ENCODE measurements around the gene RING1.

The RING1 gene

DNA sequence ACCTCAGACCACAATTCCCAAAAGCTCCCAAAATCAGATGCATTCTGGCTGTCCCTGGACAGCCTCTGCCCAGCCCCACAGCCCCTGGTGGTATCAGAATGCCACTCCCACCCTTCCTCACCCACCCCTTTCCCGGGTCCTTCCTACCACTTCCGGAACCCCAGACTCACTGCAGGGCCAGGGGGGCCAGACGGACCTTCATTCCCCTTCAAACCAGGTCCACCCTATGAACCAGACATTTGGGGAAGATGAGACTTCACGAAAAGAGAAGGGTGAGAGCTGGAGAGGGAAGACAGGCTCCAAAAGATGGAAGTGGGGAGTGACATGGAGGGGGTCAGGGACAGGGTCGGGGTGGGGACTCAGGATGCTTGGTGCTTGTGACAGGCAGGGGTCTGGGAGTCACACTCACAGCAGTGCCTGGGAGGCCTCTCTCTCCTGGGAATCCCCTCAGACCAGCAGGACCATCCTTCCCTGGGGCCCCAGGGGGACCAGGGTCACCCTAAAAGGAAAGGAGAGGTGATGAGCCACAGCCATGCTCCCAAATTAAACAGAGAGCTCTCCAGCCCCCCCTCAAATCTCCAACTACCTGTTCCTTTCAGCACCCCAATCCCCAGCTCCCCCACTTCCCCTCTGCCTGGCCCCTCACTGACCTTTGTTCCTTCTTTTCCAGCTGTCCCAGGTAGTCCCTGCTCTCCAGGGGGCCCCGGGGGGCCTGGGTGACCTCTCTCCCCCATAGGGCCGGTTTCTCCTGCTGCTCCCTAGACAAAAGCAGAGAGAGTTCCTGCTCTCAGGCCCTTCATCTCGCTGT, 36.2 kb upstream of the RING1 start:
- DNase-seq (ENCODE audit: low read depth): no peak

DNA sequence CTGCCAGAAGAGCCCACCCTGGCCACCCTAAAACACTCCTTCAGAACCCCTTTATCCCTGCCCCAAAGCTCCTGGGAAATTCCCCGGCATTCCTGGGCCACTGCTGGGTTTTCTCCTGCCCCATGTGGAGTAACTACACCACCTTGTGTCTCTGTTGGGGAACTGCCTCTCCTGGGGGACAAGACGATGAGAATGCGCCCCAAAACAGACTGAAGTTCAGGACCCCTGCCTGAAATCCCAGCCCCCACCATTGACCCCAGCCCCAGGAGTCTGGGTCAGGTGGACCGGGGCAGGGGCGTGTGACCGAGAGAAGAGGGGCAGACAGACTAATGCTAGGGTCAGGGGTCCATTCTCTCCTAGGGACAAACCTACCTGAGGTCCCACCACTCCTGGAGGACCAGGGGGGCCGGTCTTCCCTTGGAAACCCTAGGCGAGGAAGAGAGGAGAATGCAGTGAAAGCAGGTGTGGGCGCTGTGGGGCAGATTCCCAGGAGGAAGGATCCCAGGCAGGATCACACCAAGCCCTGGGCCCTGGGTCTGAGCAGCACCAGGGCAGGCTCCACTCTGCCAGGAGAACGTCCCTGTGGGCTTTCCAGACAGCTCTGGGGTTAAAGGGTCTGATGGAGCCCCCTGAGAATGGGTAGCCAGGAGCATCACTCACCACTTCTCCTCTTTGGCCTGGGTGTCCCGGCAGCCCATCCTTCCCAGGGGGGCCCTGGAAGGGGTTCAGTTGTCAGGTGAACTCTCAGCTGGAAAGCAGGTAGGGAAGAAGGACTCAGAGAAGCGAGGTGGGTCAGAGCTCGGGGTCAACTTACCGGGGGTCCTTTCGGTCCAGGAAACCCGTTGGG, 35.4 kb upstream of the RING1 start:
- no peak for DNase-seq (ENCODE audit: low read depth)

DNA sequence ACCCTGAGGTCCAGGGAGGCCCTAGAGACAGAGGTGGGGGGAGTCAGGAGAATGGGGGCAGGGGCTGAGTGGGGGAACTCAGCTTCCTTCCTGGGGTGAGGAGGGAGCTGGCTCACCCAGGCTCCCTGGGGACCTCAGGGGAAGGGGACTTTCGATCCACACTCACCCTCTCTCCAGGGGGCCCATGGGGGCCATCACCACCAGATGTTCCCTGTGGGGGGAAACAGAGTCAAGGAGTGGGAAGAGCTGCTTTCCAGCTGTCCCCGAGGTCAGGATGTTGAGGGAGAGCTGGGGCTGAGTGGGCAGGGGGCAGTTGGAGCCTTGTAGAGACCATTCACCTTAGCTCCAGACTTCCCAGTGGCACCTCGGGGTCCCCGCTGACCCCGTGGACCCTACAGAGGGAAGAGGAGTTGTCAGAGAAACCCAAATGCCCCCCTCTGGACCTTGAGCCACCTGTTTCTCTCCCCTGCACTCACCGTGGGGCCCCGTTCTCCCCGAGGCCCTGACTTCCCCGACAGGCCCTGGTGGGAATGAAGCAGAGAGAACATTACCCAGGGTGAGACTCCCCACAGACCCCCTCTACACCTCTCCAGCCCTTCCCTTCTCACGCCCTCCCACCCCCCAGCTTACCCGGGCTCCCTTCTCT, 34.6 kb upstream of the RING1 start:
- DNase-seq (ENCODE audit: low read depth): no peak

DNA sequence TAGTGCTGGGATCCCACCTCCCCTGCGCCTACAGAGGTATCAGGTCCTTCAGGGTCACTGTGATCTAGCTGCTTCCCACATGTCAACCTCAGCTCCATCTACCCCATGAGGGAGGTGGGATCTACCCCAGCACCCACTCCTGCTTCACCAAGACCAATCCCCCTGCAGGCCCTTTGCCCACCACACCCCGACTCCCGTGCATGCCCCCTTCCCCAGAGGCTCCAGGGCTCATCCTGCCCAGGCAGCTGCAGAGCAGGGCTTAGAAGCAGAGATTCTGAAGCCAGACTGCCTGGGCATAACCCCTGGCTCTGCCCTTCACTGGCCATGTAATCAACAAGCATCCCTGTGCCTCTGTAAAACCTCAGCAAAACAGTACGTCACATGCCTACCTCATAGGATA, 33.5 kb upstream of the RING1 start:
- no peak for DNase-seq (ENCODE audit: low read depth)

DNA sequence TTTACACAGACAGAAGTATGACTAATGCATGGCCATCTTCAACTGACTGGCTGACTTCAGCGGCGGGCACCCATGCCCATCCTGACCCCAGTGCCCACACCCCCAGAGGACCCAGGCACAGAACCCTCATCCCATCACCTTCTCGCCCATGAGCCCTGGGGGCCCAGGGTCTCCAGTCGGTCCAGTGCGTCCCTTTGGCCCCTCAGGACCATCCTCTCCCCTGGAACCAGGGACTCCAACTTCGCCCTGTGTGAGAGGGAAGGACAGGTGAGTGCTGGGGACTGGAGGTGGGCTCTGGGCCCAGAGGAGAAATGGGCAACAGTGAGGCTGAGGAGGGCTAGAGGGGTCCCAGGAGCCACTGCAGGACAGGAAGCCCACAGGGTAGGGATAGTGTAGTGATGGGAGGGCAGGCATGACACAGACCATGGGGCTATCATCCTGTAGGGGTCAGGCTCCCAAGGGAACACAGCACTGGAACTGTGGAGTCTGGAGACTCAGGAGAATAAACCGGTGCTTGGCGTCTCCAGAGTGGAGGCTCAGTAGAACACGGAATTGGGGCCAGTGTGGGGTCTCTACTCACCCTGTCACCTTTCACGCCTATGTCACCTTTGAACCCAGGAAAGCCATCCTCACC, 32.7 kb upstream of the RING1 start:
- no peak for DNase-seq (ENCODE audit: low read depth)

DNA sequence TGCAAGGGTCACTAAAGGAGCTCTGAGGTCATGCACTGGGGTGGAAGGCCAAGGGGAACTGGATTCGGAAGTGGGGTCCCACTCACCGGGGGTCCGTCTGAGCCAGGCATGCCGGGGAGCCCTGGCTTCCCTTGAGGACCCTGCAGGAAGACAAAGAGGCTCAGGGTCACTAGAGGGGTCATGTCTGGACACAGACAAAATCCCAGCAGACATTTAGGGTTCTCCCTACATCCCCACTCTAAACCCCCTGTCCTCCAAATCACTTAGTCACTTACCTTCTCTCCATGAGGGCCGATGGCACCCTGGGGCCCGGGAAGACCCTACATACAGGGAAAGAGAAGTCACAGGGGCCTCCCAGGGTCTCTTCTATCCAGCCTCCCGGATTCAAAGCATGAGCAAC, 31.4 kb upstream of the RING1 start:
- no peak for DNase-seq (ENCODE audit: low read depth)

DNA sequence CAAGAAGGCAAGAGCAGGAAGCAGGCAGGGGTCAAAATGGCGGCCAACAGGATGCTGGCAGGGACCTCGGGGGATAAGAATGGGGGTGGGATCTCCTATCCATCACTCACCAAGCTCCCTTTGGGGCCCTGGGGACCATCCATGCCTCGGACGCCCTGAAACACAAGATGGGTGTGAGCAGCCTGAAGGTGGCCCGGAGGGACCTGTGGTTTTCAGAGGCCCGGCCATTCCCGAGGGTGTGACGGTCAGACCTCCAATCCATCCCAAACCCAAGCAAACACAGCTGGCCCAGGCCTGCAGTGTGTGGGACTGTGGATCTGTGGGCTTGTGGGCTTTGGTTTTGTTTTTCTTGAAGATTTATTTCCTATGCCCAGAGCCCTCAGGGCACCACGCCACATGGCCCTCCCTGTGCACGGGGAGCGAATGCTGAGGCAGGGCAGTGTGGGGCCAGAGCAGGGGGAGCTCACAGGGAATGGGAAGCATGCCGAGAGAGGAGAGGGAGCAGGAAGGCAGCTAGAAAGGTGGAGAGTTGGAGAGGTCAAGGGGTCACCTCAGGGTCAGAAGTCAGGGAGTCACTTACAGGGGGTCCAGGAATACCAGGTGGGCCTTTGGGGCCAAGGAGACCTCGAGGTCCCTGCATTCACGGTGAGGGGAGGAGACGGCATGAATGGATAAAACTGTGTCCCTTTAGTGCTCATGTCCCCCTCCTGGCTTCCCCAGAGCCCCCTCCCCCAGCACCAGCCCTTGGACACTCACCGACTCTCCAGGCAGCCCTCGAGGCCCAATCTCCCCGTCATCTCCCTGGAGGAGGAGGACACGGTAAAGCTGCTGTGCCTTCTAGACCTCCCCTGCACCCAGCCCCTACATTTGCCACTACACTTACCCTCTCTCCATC, 30.5 kb upstream of the RING1 start:
- no peak for DNase-seq (ENCODE audit: low read depth)

DNA sequence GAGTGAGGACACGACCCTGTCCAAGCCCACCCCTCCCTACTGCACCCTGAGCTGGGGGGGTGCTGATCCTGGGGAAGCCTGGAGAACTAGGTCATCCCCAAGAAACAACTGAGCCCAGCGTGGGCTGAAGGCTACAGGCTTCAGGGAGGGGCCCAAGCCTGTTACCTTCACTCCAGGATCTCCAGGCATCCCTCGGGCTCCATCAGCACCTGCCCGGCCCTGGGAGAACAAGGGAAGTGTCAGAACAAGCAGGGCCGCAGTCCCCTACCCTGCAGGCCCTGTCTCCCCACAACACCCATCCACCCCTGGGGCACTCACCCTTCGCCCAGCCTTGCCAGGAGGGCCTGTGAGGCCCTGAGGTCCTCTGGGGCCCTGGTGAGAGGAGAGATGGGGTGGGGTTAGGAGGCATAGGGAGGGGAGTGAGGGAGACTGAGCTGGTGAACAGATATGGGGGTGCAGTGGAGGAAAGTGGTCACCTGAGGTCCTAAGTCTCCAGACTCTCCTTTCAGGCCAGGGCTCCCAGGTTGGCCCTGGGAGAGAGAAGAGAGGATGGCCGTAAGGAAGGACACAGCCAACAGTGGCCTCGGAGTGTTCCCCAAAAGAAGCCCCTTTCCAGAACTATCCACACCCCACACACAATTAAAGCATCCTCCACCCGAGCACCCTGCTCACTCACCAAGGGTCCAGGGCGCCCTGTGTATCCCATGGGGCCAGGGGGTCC, 29.4 kb upstream of the RING1 start:
- DNase-seq (ENCODE audit: low read depth): no peak

DNA sequence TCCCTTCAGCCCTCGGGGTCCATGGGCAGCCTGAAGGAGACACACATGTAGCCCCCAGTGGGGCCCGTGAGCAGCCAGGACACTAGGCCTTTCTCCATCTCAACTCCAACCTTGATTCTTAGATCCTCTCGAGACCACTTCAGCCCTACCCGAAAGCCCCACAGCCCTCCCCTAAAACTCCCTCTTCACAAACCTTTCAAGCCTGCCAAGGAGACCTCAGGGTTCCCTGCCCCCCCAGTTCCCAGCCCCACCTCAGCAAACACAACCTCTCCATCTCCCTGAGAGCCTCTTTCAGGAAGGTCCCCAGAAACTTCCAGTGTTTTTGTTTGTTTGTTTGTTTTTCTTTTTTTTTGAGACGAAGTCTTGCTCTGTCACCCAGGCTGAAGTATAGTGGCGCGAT, 27.2 kb upstream of the RING1 start:
- no peak for DNase-seq (ENCODE audit: low read depth)

DNA sequence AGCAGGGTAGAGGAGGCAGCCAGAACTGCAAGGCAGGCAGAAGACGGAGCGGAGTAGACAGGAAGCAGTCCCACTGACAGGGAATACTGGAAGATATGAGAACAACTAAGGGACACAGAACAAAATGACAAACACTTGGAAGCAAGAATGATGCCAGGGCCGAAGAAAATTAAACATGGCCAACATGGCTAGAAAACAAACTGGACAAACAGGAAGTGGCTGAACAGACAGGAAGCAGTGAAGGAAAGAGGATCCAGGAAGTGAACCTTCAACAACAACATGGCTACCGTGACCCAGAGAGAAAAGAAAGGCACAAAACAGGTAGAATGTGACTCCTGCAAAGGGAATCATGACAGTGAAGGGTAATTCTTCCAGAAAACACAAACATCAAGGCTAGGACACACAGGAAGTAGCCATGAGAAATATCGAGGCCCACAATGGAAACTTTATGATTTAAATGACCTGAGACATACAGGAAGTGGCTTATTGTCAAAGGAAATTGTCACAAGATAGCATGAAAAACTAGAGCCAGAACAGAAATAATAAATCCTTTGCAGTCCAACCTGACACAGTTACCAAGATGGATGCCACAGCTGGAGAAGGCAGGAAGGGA, 25.1 kb upstream of the RING1 start:
- no peak for DNase-seq (ENCODE audit: low read depth)

DNA sequence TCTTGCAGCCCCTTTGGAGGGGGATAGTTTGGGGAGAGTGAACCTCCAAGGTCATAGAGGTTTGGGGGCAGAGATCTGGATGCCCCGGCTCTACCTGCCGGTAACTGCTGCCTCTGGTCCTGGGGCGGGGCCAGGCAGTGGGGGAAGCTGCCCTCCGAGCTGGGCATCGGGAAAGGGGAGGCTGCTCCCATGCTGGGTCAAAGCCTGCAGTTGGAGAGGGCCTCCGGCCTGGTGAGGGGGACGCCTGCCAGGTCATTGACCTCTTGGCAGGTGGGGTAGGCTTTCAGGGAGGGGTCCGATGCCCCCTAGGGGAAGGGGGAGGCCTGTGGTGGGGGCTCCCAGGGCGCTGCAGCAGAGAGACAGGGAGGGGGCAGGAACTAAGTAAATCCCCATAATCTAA, 23.1 kb upstream of the RING1 start:
- DNase-seq (ENCODE audit: low read depth): no peak

DNA sequence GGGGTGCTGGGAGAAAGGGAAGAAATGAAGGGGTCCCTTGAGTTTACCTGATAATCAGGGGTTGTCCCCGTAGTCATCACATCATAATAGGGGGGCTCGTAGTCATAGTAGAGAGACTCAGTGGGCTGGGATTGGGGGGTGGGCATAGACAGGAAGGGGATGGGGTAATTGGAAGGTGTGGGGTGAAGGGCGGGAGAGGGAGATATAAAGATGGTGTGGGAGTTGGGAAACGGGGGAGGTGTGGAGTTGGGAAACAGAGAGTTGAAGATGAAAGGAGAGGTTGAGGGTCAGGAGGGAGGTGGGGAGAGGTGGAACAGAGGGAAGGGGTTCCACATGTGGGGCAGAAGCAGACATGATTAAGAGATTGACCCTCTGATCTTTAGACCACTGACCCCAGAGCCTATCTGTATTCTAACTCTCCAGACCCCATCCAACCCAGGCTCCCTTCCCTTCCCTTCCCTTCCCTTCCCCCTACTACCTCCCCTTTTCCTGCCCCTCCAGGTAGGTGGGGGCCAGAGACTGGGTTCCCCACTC, 22.6 kb upstream of the RING1 start:
- DNase-seq (ENCODE audit: low read depth): no peak

DNA sequence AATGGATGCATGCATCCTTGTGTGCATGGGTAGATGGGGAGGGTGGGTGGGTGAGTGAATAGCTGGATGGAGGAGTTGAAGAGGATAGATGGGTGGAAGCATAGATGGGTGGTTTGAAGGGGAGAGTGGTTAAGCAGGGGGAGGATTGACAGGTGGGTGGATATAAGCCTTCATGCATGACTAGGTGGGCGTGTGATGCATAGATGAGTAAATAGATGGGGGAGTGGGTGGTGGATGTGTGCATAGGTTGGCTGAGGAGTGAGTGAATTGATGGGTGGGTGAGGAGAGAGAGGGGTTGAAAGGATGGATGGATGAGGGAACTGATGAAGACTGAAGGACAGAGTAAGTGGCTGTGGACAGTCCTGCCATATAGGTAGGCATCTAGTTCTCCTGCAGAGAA, 20.5 kb upstream of the RING1 start:
- no peak for DNase-seq (ENCODE audit: low read depth)

DNA sequence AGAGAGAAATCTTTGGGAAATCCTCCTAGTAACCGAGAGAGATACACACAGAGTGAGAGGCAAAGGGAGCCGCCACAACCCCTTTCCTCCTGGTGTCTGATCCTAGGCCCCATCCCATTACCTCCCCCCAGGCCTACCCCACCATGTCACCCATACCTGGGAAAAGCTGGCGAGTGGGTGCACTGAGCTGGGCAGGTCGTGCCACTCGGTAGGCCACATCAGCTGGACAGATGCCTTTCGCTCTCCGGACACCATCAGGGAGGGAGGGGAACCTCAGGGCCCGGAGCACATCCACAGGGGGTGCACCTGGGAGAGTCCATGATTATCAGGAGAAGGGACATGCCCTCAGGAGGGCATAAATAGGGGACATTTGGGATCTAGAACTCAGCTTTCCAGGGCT, 19.1 kb upstream of the RING1 start:
- DNase-seq (ENCODE audit: low read depth): no peak

DNA sequence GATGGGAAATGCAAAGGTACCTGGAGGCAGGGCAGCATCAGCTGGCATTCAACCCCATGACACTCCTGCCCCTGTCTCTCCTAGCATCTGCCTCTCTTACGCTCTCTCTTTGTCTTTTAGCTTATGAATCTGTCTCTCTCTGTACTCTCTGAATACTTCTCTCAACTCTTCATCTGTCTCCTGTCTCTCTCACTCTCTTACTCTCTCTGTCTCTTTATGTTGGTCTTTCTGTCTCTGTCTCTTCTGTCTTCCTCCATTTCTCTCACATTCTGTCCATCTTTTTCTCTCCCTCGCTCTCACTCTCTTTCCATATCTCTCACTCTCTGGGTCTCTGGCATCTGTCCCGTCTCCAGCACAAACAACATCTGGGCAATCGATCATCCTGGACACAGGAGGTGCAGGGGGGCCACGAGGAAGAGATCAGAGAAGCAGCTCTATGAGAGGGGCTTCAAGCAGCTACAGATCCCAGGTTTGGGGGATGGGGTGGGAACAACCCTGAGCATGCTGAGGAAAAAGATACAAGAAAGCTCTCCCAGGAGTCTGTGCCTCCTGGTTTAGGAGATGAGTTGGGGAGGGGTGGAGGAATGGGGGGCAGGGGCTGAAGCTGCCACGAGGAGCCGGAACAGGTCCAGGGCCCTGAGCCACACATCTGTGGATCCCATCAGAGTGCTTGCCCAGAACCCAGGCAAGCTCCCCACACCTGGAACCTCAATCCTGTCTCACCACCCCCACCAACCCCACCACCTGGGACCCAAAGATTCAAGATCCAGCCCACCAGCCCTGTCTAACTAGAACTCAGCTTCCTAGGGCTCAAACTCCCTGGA, 18.5 kb upstream of the RING1 start:
- DNase-seq (ENCODE audit: low read depth): no peak

DNA sequence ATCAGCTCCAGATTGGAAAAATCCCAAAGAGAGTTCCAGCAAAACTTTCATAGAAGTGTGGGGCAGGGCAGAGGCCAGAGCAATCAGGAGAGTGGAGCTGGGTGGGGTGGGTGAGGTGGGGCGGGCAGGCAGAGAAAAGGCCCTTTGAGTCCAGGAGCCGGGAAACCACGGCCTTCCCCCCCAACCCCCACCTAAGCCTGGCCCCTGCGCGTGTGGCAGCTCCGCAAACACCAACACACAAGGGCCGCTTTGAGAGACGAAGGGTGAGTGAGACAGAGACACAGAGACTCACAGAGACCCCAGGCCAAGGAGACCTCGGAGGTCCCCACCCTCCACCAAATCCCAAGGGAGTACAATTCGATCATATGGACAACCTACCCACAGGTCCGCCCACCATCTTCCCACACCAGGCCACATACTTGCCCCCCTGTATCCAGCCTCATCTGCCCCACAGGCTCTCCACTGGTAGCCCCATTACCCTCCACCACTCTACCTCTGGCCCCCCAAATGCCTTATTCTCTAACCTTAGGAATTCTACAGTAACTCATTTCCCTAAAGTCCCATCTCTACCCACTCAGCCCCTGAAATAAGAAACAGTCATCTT, 17.7 kb upstream of the RING1 start:
- DNase-seq (ENCODE audit: low read depth): no peak

DNA sequence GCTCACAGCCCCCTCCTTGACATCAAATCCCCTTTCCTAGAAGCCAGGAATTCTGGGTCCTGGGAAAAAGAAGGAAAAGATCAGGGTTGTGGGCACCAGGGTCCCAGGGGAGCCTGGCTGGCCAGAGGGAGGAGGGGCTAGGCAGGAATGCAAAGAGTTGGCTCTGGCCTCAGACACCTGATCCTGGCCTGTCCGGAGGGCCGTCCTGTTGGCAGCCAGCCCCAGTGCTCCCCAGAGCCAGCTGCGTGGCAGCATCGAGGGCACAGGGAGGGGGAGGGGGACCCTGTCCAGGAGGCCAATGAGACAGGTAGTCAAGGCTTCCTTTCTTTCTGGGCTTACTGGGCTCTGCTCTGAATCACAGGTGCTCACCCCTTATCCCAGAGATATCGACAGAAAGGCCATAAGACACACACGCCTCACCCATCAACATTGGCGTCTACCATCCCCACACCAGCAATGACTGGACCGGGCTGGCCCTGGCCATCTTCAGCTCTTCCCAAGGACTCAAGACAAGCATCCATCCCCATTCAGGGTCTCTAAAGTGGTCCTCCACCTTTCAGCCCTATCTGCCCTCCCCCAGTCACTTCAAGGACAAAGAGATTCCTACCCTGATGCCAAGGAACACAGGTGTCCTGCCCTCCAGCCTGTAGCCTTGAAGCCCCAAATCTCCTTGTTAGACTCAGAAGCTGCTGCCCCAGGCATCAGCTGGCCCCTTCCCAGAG, 16.8 kb upstream of the RING1 start:
- DNase-seq (ENCODE audit: low read depth): no peak

DNA sequence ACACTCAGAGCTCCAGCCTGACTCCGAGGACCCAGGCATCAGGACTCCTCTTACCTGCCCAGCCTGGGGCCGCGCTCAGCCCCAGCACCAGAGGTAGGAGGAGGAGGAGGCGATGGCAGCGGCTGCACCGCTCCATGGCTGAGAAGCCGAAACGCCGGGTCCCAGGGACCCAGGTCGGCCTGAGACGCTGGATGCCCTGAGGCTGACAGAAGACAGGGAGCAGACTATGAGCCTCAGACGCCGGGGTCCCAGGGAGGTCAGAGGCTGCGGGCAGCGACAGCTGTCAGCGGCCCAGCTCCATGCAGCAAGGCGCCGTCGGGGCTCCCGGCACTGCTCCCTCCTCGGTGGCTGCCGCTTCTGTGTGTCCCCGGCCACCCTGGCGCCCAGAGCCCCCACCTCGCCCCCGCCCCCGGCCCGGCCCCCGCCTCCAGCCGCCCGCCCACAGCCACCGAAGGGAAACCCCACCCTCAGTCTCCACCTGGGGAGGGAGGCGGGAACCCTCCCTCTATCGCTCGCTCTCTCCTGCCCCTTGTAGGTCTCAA, 16.1 kb upstream of the RING1 start, which contains the start of gene COL11A2:
COL11A2 (minus strand) TSS at position 363 of the 542 bp plus-strand sequence; CDS start at position 136, 227 bp downstream.
- no peak for DNase-seq (ENCODE audit: low read depth)
